Measurements from ENCODE around the gene CREB3L1. TPM values are rescaled to one million over a fixed set of nuclear protein-coding genes. Genes with fewer than 3 reads are reported as not detected.

The CREB3L1 gene
- total and polyA plus RNA-seq, 2 donors (not counting 3 experiments of a cell fraction or from before 2014, with no cell fraction given), result 0.23 to 0.84 TPM

DNA sequence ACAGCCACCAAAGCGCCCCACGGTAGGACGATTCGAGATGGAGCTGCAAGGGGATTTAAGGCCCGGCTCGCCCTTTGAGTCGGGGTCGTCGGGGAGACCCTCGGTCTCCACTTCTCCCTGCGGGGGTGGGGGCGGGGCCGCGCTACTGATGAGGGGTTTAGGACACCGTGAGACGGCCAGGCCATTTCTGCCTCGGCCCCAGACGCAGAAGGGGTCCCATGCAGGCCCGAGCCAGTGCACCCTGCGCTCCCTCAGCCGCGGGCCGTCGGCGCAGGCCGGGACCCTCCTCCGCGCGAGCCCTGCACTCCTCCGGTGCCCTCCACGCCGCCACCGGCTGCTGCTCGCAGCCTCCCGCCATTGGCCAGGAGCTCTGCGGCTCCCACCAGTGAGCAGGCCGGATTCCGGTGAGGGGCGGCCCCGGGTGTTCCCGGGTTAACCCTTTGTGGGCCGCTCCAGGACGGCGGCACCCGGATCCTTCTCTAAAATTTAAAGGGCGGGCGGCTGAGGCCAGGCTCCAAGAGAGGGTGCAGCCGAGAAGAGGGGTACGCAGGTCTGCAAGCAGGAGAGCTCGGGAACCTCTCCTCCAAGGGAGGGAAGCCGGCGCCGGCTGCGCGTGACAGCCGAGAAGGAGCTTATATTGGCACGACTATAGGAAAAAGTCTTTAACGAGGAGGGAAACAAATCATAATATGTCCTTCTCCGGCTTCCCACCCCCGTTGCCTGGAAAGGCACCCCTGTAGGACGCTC lies 18.0 kb downstream of the CREB3L1 start:
- dilution Hi-C loops (cut with MboI; ENCODE audit: extremely low pct_ligation_motif_present, low sequenced_read_pairs), result no loop called here
- H3K4me1 ChIP-seq (ENCODE audit: control insufficient read depth, extremely low read depth, insufficient read depth, low read length), result peaks cover 19% of the 10 kb centered on the region

DNA sequence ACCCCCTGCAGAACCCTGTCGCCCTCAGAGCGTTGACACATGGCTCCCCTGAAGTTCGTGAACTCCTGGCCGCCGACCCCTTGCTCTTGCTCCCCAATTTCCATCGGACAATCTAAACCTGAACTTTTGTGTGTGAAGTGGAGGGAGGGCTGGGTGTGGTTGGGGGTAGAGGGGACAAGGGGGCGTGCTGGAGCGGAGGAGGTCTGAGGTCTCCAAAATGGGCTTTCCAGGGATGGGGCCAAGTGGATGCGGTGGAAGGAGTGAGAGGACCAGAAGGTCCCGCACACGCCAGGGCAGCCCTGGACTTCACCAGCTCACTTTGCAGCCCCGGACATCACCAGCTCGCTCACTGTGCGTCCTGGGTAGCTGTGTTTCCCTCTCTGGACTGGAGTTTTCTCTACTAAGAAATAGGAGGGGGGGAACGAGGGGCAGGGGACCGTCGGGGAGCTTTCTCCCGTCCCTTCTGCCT lies 18.6 kb downstream of the CREB3L1 start:
- H3K36me3 ChIP-seq (ENCODE audit: control insufficient read depth in 2 of 2, extremely low read depth in 1 of 2, insufficient read depth in 2 of 2, low read length in 2 of 2), result no peaks in the 10 kb centered on the region
- intact Hi-C loops (cut with micrococcal nuclease), result loop anchor here (2.0 to 5.0 kb wide), 2 partner anchors 19 to 174 kb away; partner anchors contain the start of genes CREB3L1 and PHF21A
- DNase-seq (ENCODE audit: low read depth, low spot score), result no peak
- H3K9ac ChIP-seq (replicated peaks; ENCODE audit: extremely low read depth, insufficient read depth, low read length), result peak overlapping the region; percentile 47
- no peaks in the 10 kb centered on the region for H3K9me3 ChIP-seq (replicated peaks; ENCODE audit: control insufficient read depth, insufficient read depth, low read length)
- no peaks in the 10 kb centered on the region for H3K9me1 ChIP-seq (replicated peaks; ENCODE audit: control insufficient read depth, extremely low read depth, insufficient read depth, low read length)
- H2AFZ ChIP-seq (ENCODE audit: low read depth, low read length), result peak overlapping the region; percentile 99
- no peak for TF ChIP-seq FOS (IDR thresholded peaks at IDR 0.05; ENCODE audit: borderline replicate concordance, insufficient read depth, low read length)
- TF ChIP-seq POLR2A (IDR thresholded peaks at IDR 0.05; ENCODE audit: low read depth, low read length), result no peak
- no peak for TF ChIP-seq POLR2AphosphoS5 (IDR thresholded peaks at IDR 0.05; ENCODE audit: insufficient read depth, low read depth, low read length)
- no peak for TF ChIP-seq EZH2 (IDR thresholded peaks at IDR 0.05; ENCODE audit: borderline replicate concordance, low read depth, low read length, severe bottlenecking)
- TF ChIP-seq, protein P1, sequence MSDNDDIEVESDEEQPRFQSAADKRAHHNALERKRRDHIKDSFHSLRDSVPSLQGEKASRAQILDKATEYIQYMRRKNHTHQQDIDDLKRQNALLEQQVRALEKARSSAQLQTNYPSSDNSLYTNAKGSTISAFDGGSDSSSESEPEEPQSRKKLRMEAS (IDR thresholded peaks at IDR 0.05; ENCODE audit: insufficient read depth, insufficient read length), result no peak
- no peak for TF ChIP-seq GATA2 (IDR thresholded peaks at IDR 0.05; ENCODE audit: insufficient read depth, insufficient read length, low read depth, low read length)
- no peak for TF ChIP-seq CTCF (IDR thresholded peaks at IDR 0.05; ENCODE audit: extremely low read depth in 1 of 2, insufficient read depth in 1 of 2, low read depth in 1 of 2, low read length in 2 of 2)
- TF ChIP-seq JUN (IDR thresholded peaks at IDR 0.05; ENCODE audit: borderline replicate concordance, insufficient read depth, insufficient read length, low read depth), result no peak
- TF ChIP-seq MYC (IDR thresholded peaks at IDR 0.05; ENCODE audit: low read depth, low read length), result no peak
- peaks cover 19% of the 10 kb centered on the region for H3K4me1 ChIP-seq (ENCODE audit: control insufficient read depth, extremely low read depth, insufficient read depth, low read length)
- dilution Hi-C loops (cut with MboI; ENCODE audit: extremely low pct_ligation_motif_present, low sequenced_read_pairs), result no loop called here
- no peak overlapping the region for H3K27ac ChIP-seq (ENCODE audit: insufficient read depth, low read depth, low read length)
- ChIA-PET POLR2A (interaction anchor here (1.3 kb wide), 1 partner anchor 53 kb away, joined by 8 read pairs; no protein-coding TSS in a partner anchor), CTCF (interaction anchor here (0.7 to 5.9 kb wide), 18 partner anchors 8 to 331 kb away, joined by 3 to 59 read pairs (median 6); partner anchors contain the start of genes CREB3L1 and DGKZ)
- FAIRE-seq, result no peak
- H3K4me3 ChIP-seq (replicated peaks in 1 of 3; ENCODE audit: insufficient read depth in 1 of 3, low read depth in 1 of 3, low read length in 3 of 3), result peak overlapping the region; percentile 33 to 78 (median 74)
- no peaks in the 10 kb centered on the region for H3K79me2 ChIP-seq (ENCODE audit: control insufficient read depth, insufficient read depth, low read length)
- BruUV-seq (replicated peaks), result no TSS peak
- H4K20me1 ChIP-seq (replicated peaks; ENCODE audit: control insufficient read depth, extremely low read depth, insufficient read depth, low read length), result no peaks in the 10 kb centered on the region
- H3K27me3 ChIP-seq (ENCODE audit: control insufficient read depth in 2 of 2, insufficient read depth in 2 of 2, low read length in 2 of 2), result no peaks in the 10 kb centered on the region
- peak overlapping the region; percentile 96 for H3K4me2 ChIP-seq (ENCODE audit: insufficient read depth, low read length)

More for the DNA sequence above, 18.0 kb downstream of the CREB3L1 start:
- FAIRE-seq (peak; percentile 85), DNase-seq (ENCODE audit: low read depth, low spot score) (peak; percentile 76)
- CTCF ChIA-PET, result interaction anchor here (1.0 to 5.9 kb wide), 16 partner anchors 9 to 331 kb away, joined by 3 to 59 read pairs (median 7); partner anchors contain the start of genes CREB3L1 and DGKZ
- TF ChIP-seq FOS (IDR thresholded peaks at IDR 0.05; ENCODE audit: borderline replicate concordance, insufficient read depth, low read length), result no peak
- peak; percentile 37 for TF ChIP-seq POLR2AphosphoS5 (IDR thresholded peaks at IDR 0.05; ENCODE audit: insufficient read depth, low read depth, low read length)
- peak overlapping the region; percentile 99 for H2AFZ ChIP-seq (ENCODE audit: low read depth, low read length)
- peak overlapping the region; percentile 96 for H3K4me2 ChIP-seq (ENCODE audit: insufficient read depth, low read length)
- no peaks in the 10 kb centered on the region for H3K79me2 ChIP-seq (ENCODE audit: control insufficient read depth, insufficient read depth, low read length)
- no peaks in the 10 kb centered on the region for H3K9me3 ChIP-seq (replicated peaks; ENCODE audit: control insufficient read depth, insufficient read depth, low read length)
- no peaks in the 10 kb centered on the region for H3K36me3 ChIP-seq (ENCODE audit: control insufficient read depth in 2 of 2, extremely low read depth in 1 of 2, insufficient read depth in 2 of 2, low read length in 2 of 2)
- peaks cover 0 to 2% of the 10 kb centered on the region in 2 experiments for H3K27me3 ChIP-seq (ENCODE audit: control insufficient read depth in 2 of 2, insufficient read depth in 2 of 2, low read length in 2 of 2)
- BruUV-seq (replicated peaks), result no TSS peak
- intact Hi-C loops (cut with micrococcal nuclease), result loop anchor here (1.0 to 5.0 kb wide), 3 partner anchors 19 to 173 kb away; partner anchors contain the start of genes CREB3L1 and PHF21A
- peak overlapping the region; percentile 33 to 78 (median 74) for H3K4me3 ChIP-seq (replicated peaks in 1 of 3; ENCODE audit: insufficient read depth in 1 of 3, low read depth in 1 of 3, low read length in 3 of 3)
- H3K27ac ChIP-seq (ENCODE audit: insufficient read depth, low read depth, low read length), result no peak overlapping the region
- H4K20me1 ChIP-seq (replicated peaks; ENCODE audit: control insufficient read depth, extremely low read depth, insufficient read depth, low read length), result no peaks in the 10 kb centered on the region
- POLR2A ChIA-PET, result interaction anchor here (1.3 kb wide), 1 partner anchor 52 kb away, joined by 8 read pairs; no protein-coding TSS in a partner anchor
- H3K9me1 ChIP-seq (replicated peaks; ENCODE audit: control insufficient read depth, extremely low read depth, insufficient read depth, low read length), result no peaks in the 10 kb centered on the region
- H3K9ac ChIP-seq (replicated peaks; ENCODE audit: extremely low read depth, insufficient read depth, low read length), result peak overlapping the region; percentile 47

Measured in endothelial cell of umbilical vein (primary cell).